WI38 (cell line): ENCODE results near the gene CD79B.

Source experiments
- H3K4me3 ChIP-seq: 2 replicates; pipeline ENCODE4 v1.5.1; 2011; ENCODE audit warnings: low read depth, mild to moderate bottlenecking, control low read depth, low read length
- CTCF ChIP-seq: IDR thresholded peaks from 2 replicates; pipeline ENCODE4 v1.5.1; 2012; ENCODE audit warnings: low read depth, mild to moderate bottlenecking, control low read depth, low read length

The CD79B gene

GRCh38 chr17:63961355-63962212, 29.5 kb upstream of the CD79B start:
- TF ChIP-seq CTCF = no peak
- no peak overlapping the region for H3K4me3 ChIP-seq

GRCh38 chr17:63960430-63960829, 28.3 kb upstream of the CD79B start:
- no peak overlapping the region for H3K4me3 ChIP-seq
- no peak for TF ChIP-seq CTCF

GRCh38 chr17:63960006-63960405, 27.9 kb upstream of the CD79B start:
- no peak overlapping the region for H3K4me3 ChIP-seq
- no peak for TF ChIP-seq CTCF

- H3K4me3 ChIP-seq = no peak overlapping the region
- TF ChIP-seq CTCF = no peak
These were observed 24.3 kb upstream of the CD79B start for GRCh38 chr17:63956296-63956920.

GRCh38 chr17:63955791-63956190, 23.7 kb upstream of the CD79B start:
- H3K4me3 ChIP-seq = no peak overlapping the region
- TF ChIP-seq CTCF = no peak

GRCh38 chr17:63955232-63955631, 23.1 kb upstream of the CD79B start:
- TF ChIP-seq CTCF = no peak
- no peak overlapping the region for H3K4me3 ChIP-seq

GRCh38 chr17:63954402-63955063, 22.4 kb upstream of the CD79B start:
- no peak for TF ChIP-seq CTCF
- no peak overlapping the region for H3K4me3 ChIP-seq
